ENCODE measurements around the gene PARVA. TPM values are rescaled to one million over a fixed set of nuclear protein-coding genes. Genes with fewer than 3 reads are reported as not detected.
A peak's percentile ranks its signal among the peaks of the same experiment; 100 is the strongest.

PARVA gene
- total RNA-seq, 1 donor from 2014 or later = 144 TPM

DNA sequence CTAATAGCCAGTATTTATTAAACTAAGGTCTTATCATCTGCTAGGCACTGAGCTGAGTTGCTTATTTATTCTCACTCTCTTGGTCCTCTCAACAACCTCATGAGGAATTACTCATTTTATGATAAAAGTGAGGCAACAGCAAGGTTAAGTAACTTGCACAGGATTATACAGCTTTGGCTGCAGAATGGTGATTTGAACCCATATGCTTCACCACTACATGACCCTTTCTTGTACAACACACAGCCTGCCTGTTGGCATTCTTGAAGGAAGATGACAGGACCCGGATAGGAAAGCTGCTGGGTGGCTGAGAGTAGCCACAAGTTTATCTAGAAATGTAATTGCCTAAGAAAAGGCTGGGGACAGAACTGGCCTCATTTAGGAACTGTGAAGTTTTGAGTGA, 5.3 kb upstream of the PARVA start:
- no peak overlapping the region for H3K4me3 Mint-ChIP-seq (ENCODE audit: unreplicated experiment)
- no peak for DNase-seq (ENCODE audit: extremely low spot score, unreplicated experiment)
- TF ChIP-seq, protein P1, sequence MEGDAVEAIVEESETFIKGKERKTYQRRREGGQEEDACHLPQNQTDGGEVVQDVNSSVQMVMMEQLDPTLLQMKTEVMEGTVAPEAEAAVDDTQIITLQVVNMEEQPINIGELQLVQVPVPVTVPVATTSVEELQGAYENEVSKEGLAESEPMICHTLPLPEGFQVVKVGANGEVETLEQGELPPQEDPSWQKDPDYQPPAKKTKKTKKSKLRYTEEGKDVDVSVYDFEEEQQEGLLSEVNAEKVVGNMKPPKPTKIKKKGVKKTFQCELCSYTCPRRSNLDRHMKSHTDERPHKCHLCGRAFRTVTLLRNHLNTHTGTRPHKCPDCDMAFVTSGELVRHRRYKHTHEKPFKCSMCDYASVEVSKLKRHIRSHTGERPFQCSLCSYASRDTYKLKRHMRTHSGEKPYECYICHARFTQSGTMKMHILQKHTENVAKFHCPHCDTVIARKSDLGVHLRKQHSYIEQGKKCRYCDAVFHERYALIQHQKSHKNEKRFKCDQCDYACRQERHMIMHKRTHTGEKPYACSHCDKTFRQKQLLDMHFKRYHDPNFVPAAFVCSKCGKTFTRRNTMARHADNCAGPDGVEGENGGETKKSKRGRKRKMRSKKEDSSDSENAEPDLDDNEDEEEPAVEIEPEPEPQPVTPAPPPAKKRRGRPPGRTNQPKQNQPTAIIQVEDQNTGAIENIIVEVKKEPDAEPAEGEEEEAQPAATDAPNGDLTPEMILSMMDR (IDR thresholded peaks at IDR 0.05) = no peak
- H3K27me3 Mint-ChIP-seq (ENCODE audit: unreplicated experiment) = no peaks in the 10 kb centered on the region
- H3K27ac Mint-ChIP-seq (ENCODE audit: unreplicated experiment) = no peak overlapping the region
- H3K36me3 Mint-ChIP-seq (ENCODE audit: unreplicated experiment) = no peaks in the 10 kb centered on the region
- peaks cover 14% of the 10 kb centered on the region for H3K4me1 Mint-ChIP-seq (ENCODE audit: unreplicated experiment)
- H3K9me3 Mint-ChIP-seq (ENCODE audit: unreplicated experiment) = no peaks in the 10 kb centered on the region

DNA sequence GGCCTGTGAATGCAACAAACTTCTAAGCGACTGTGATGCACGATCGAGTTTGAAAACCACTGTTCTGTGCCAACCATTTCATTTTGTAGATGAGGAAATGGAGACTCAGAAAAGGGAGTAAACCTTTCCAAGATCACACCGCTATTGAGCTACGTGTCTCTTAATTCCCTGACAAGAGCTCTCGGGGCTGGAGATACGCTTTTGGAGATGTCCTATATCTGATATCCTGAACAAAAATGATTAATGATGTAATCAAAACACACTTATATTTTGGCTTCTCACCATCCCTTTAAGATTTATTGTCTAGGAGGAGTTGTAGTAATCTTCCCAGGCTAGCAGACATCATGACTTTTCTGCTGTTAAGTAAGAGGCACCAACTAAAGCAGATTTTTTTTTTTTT, 1.7 kb upstream of the PARVA start:
- no peaks in the 10 kb centered on the region for H3K9me3 Mint-ChIP-seq (ENCODE audit: unreplicated experiment)
- H3K4me3 Mint-ChIP-seq (ENCODE audit: unreplicated experiment) = no peak overlapping the region
- TF ChIP-seq, protein P1 (IDR thresholded peaks at IDR 0.05) = no peak
- no peak for DNase-seq (ENCODE audit: extremely low spot score, unreplicated experiment)
- H3K27ac Mint-ChIP-seq (ENCODE audit: unreplicated experiment) = peak overlapping the region; percentile 88
- H3K27me3 Mint-ChIP-seq (ENCODE audit: unreplicated experiment) = no peaks in the 10 kb centered on the region
- H3K4me1 Mint-ChIP-seq (ENCODE audit: unreplicated experiment) = peaks cover 41% of the 10 kb centered on the region
- H3K36me3 Mint-ChIP-seq (ENCODE audit: unreplicated experiment) = no peaks in the 10 kb centered on the region

DNA sequence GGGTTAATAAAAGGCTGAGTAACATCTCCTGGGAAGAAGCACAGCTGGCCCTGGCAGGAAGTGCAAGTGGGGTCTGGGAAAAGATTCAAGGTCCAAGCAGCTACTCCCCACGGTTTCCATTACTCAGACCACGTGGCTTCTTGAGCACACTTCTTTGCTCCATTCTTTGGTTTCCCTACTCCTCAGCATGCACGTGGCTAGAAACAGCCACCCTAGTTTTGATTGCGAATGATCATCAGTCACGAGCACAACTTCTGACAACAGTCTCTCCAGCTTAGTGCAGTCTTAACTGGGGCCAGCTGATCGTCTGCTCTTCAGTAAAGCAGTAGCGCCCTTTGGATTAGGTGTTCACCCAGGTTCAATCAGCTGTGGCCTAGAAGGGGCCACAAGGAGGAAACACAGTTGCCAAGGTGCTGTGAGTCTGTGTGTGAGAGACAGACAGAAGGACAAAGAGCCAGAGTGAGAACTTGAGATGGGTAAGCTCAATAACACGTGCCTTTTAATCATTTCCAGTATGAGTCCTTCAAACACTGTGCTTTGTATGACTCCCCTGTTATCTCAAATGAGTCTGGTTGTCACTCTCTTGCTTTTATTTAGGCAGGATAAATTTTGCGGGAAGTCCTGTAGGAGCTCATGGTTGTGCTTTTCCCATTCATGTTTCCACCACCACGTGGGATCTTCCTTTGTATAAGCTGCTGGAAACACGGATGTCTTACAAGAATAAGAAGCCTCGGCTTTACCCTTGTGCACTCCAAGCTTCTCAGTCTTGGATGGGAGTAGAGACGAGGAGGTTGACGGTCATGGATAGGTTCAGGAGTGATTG, 901 bp upstream of the PARVA start:
- H3K4me3 Mint-ChIP-seq (ENCODE audit: unreplicated experiment) = peak overlapping the region; percentile 75
- H3K27me3 Mint-ChIP-seq (ENCODE audit: unreplicated experiment) = no peaks in the 10 kb centered on the region
- TF ChIP-seq, protein P1 (IDR thresholded peaks at IDR 0.05) = no peak
- no peaks in the 10 kb centered on the region for H3K36me3 Mint-ChIP-seq (ENCODE audit: unreplicated experiment)
- DNase-seq (ENCODE audit: extremely low spot score, unreplicated experiment) = no peak
- H3K4me1 Mint-ChIP-seq (ENCODE audit: unreplicated experiment) = peaks cover 47% of the 10 kb centered on the region
- no peaks in the 10 kb centered on the region for H3K9me3 Mint-ChIP-seq (ENCODE audit: unreplicated experiment)
- H3K27ac Mint-ChIP-seq (ENCODE audit: unreplicated experiment) = peak overlapping the region; percentile 88

DNA sequence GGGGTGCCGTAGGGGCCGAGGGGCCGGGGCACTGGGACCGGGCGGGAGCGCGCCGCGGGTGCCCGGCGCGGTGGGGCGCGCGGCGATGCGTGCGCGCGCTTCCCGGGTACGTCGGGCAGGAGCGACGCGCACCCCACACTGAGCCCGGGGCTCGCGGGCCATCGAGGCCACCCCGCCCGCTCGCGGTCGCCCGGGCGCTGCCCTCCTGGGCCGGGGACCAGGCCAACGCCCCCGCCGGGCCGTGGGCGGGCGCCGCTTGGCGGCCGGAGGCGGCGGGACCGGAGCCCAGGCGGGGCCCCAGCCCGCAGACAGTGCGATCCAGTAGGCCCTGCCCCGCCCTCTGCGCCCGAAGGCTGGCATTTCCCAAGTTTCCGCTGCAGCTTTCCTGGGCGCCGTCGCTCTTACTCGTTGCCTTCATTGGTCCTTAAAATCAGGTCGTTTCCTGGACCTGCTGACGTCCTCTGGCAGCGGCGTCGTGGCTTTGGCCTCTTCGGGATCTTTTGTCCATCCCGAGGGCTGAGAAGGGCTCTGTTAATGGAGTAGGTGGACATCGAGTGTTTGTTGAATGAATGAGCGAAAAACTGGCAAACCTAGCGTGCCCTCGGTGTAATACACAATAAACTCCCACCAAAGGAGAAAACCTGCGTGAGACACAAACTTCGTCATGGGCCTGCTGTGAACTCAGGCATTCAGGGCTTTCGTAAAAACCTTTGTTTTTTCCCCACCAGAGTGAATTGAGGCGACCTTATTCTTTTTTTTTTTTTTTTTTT, 638 bp downstream of the PARVA start:
- DNase-seq (ENCODE audit: extremely low spot score, unreplicated experiment) = peak; percentile 91
- TF ChIP-seq, protein P1 (IDR thresholded peaks at IDR 0.05) = peak; percentile 25
- Mint-ChIP-seq H3K9me3 (ENCODE audit: unreplicated experiment) (no peaks in the 10 kb centered on the region), H3K36me3 (ENCODE audit: unreplicated experiment) (peaks cover under 1% of the 10 kb centered on the region), H3K4me3 (ENCODE audit: unreplicated experiment) (peak overlapping the region; percentile 98), H3K27me3 (ENCODE audit: unreplicated experiment) (no peaks in the 10 kb centered on the region), H3K27ac (ENCODE audit: unreplicated experiment) (peak overlapping the region; percentile 99), H3K4me1 (ENCODE audit: unreplicated experiment) (peaks cover 58% of the 10 kb centered on the region)

Data from osteocyte (in vitro differentiated cells).